Breast epithelium (tissue), 4 donors: ENCODE data around the gene TPRA1. TPM values are rescaled to one million over a fixed set of nuclear protein-coding genes. Genes with fewer than 3 reads are reported as not detected.

ENCODE experiments used
- DNase-seq, 2 donors: peaks; one replicate each; pipeline ENCODE4 v3.0.0-alpha.2; 2019; ENCODE audit warnings: low spot score in 2 of 2
- H3K27ac ChIP-seq, 2 donors: fragments of 200-600 bp; sonication (generic) in 1 of 2; one replicate each; pipeline ENCODE4 v1.5.1; 2016 to 2019; ENCODE audit warnings: mild to moderate bottlenecking in 1 of 2
- H3K27me3 ChIP-seq, 2 donors: fragments of 200-600 bp; sonication (generic) in 1 of 2; one replicate each; pipeline versions ENCODE4 v1.5.1 to v1.6.0; 2017 to 2019; ENCODE audit warnings: control low read depth in 1 of 2, mild to moderate bottlenecking in 1 of 2
- H3K36me3 ChIP-seq: fragments of 200-600 bp; one replicate; pipeline ENCODE4 v1.5.1; 2019
- H3K4me1 ChIP-seq, 2 donors: fragments of 200-600 bp; sonication (generic); one replicate each; pipeline ENCODE4 v1.5.1; 2016 to 2019; ENCODE audit warnings: control low read depth in 1 of 2
- H3K4me3 ChIP-seq, 3 donors: fragments of 200-600 bp; sonication (generic); 1 replicate in 2 of 3; 2 replicates in 1 of 3; pipeline ENCODE4 v1.5.1; 2016 to 2019; ENCODE audit warnings: mild to moderate bottlenecking in 3 of 3, moderate library complexity in 2 of 3
- H3K9me3 ChIP-seq, 2 donors: fragments of 200-600 bp; sonication (generic) in 1 of 2; one replicate each; pipeline ENCODE4 v1.5.1; 2016 to 2019; ENCODE audit warnings: control low read depth in 1 of 2
- CTCF ChIP-seq, 3 donors: fragments of 450-650 bp; IDR thresholded peaks; one replicate each; pipeline ENCODE4 v1.5.1; 2016 to 2017; ENCODE audit warnings: antibody characterized with exemption in 3 of 3, mild to moderate bottlenecking in 3 of 3, moderate library complexity in 3 of 3
- POLR2A ChIP-seq: fragments of 450-650 bp; IDR thresholded peaks from one replicate; pipeline ENCODE4 v1.6.1; 2016; ENCODE audit warnings: antibody characterized with exemption, mild to moderate bottlenecking, moderate library complexity
- POLR2AphosphoS5 ChIP-seq, 3 donors: sonication (generic); formaldehyde crosslinking; IDR thresholded peaks; one replicate each; pipeline ENCODE4 v1.6.1; 2017; ENCODE audit warnings: antibody characterized with exemption in 3 of 3
- intact Hi-C: fragments of 100-400 bp; cut with DNase I; formaldehyde crosslinking; loops from one replicate; pipeline ENCODE4 v1.15.1; 2023; ENCODE audit warnings: low total_unique reads
- total RNA-seq, 3 donors: library from RNA; depleted of rRNA; stranded (reverse); fragments of >200 nt; gene quantifications; one replicate each; pipeline ENCODE4 v1.1.0, GENCODE V29; 2016

The TPRA1 gene
- total RNA-seq, 3 donors from 2014 or later, result 32.1 to 49.0 (median 39.8) TPM

- H3K4me3 ChIP-seq, result no peak overlapping the region
- H3K27ac ChIP-seq, result no peak overlapping the region
- no peaks in the 10 kb centered on the region for H3K27me3 ChIP-seq
- H3K36me3 ChIP-seq, result no peaks in the 10 kb centered on the region
- no peaks in the 10 kb centered on the region for H3K9me3 ChIP-seq
- DNase-seq, result no peak
- intact Hi-C loops, result no loop called here
- TF ChIP-seq POLR2AphosphoS5 (IDR thresholded peaks at IDR 0.05) (no peak), CTCF (IDR thresholded peaks at IDR 0.05) (no peak), POLR2A (no peak)
- H3K4me1 ChIP-seq, result peaks cover 3 to 8% of the 10 kb centered on the region in 2 donors
Observed at GRCh38 chr3:127634653-127635052, 44.1 kb upstream of the TPRA1 start.

GRCh38 chr3:127632035-127632820 lies 41.7 kb upstream of the TPRA1 start:
- Histone ChIP-seq H3K27me3 (no peaks in the 10 kb centered on the region), H3K9me3 (no peaks in the 10 kb centered on the region), H3K27ac (no peak overlapping the region), H3K36me3 (no peaks in the 10 kb centered on the region), H3K4me3 (no peak overlapping the region), H3K4me1 (peaks cover 6 to 9% of the 10 kb centered on the region in 2 donors)
- intact Hi-C loops, result no loop called here
- no peak for DNase-seq
- TF ChIP-seq POLR2AphosphoS5 (IDR thresholded peaks at IDR 0.05), result no peak
- no peak for TF ChIP-seq CTCF (IDR thresholded peaks at IDR 0.05)
- TF ChIP-seq POLR2A, result no peak

GRCh38 chr3:127630811-127631714 lies 40.5 kb upstream of the TPRA1 start:
- Histone ChIP-seq H3K36me3 (no peaks in the 10 kb centered on the region), H3K9me3 (no peaks in the 10 kb centered on the region), H3K4me1 (peaks cover 6 to 9% of the 10 kb centered on the region in 2 donors), H3K27me3 (no peaks in the 10 kb centered on the region), H3K4me3 (no peak overlapping the region), H3K27ac (no peak overlapping the region)
- intact Hi-C loops, result no loop called here
- no peak for DNase-seq
- TF ChIP-seq POLR2AphosphoS5 (IDR thresholded peaks at IDR 0.05) (no peak), POLR2A (no peak), CTCF (IDR thresholded peaks at IDR 0.05) (no peak)

DNA sequence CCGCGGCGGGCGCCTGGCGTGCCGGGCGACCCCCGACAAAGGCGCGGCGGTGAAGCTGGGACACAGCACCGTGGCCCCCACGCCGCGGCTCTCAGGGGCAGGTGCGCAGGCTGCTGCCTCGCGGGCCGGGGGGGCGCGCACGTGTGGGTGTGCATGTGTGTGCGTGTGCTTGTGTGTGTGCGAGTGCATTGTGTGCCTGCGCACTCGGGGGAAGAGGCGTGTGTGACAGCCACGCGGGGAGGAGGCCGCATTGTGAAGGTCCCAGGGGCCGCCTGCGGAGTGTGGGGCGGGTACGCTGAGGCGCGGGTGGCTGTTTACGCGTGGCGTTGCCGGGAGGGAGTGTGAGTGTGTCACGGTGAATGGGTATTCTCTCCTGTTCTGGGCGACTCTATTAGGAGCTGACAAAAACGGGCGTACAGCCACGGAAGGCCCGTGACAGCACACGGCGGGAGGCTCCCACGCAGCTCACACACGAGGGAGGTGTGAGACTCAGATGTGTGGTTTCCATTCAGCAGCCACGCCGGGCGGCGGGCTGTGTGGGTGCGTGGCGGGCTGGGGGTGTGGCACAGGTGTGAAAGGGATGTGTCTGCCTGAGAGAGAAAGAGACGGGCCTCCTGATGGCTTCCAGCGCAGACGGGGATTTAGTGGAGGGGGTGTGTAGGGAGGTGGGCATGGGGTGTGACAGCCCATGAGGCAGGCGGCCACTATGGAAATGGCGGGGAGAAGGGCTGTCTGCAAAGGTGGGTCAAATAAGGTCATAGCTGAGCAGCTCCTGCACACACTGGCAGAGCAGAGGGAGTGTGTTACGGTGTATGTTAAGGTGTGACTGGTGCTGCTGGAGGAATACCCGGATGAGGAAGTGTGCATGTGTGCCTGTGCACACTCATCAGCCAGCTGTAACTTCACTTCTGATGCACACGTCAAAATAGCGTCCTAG lies 39.2 kb upstream of the TPRA1 start:
- no peaks in the 10 kb centered on the region for H3K27me3 ChIP-seq

More for the DNA sequence above, 39.2 kb upstream of the TPRA1 start:
- peaks cover 6 to 9% of the 10 kb centered on the region in 2 donors for H3K4me1 ChIP-seq
- no peaks in the 10 kb centered on the region for H3K9me3 ChIP-seq
- peak overlapping the region; percentile 28 to 72 (median 57) for H3K4me3 ChIP-seq
- DNase-seq, result no peak
- no peak overlapping the region for H3K27ac ChIP-seq
- H3K36me3 ChIP-seq, result no peaks in the 10 kb centered on the region
- intact Hi-C loops, result no loop called here
- TF ChIP-seq POLR2AphosphoS5 (IDR thresholded peaks at IDR 0.05) (no peak), POLR2A (no peak), CTCF (IDR thresholded peaks at IDR 0.05) (no peak)
